DOHH2 (cell line): ENCODE data around the gene RAB26.
"Not testable (repeated sequence)": the region's sequence is repeated elsewhere in the genome, so short reads cannot be mapped to it uniquely, and the experiment has no call there.

ENCODE experiments used
- H3F3A ChIP-seq: fragments of 200-600 bp; sonication (generic), shearing (Covaris generic); 2 replicates; pipeline ENCODE4 v1.6.0; 2016; ENCODE audit warnings: antibody characterized with exemption, mild to moderate bottlenecking; ENCODE audit not compliant: control insufficient read depth, insufficient read depth
- H3K27ac ChIP-seq: fragments of 200-600 bp; sonication (generic); 2 replicates; pipeline ENCODE4 v1.5.1; 2014; ENCODE audit warnings: low read depth, mild to moderate bottlenecking, low read length, moderate library complexity
- H3K27me3 ChIP-seq: fragments of 200-600 bp; sonication (generic); 2 replicates; pipeline ENCODE4 v1.6.1; 2014; ENCODE audit warnings: mild to moderate bottlenecking, low read length, mixed read lengths; ENCODE audit not compliant: control insufficient read depth
- H3K36me3 ChIP-seq: fragments of 200-600 bp; sonication (generic); 2 replicates; pipeline ENCODE4 v1.6.1; 2014; ENCODE audit warnings: mild to moderate bottlenecking, low read length, moderate library complexity, mixed read lengths; ENCODE audit not compliant: control insufficient read depth
- H3K4me1 ChIP-seq: fragments of 200-600 bp; sonication (generic); 2 replicates; pipeline ENCODE4 v1.6.1; 2014; ENCODE audit warnings: mild to moderate bottlenecking, low read length, mixed read lengths; ENCODE audit not compliant: control insufficient read depth
- H3K4me2 ChIP-seq: fragments of 200-600 bp; sonication (generic); 2 replicates; pipeline ENCODE4 v1.6.0; 2014; ENCODE audit warnings: mild to moderate bottlenecking, low read length, moderate library complexity
- H3K4me3 ChIP-seq: fragments of 200-600 bp; sonication (generic); 2 replicates; pipeline ENCODE4 v1.5.1; 2014; ENCODE audit warnings: mild to moderate bottlenecking, low read length, mixed read lengths
- H3K79me2 ChIP-seq: fragments of 200-600 bp; sonication (generic); 2 replicates; pipeline ENCODE4 v1.6.1; 2014; ENCODE audit warnings: mild to moderate bottlenecking, low read length, mixed read lengths; ENCODE audit not compliant: control insufficient read depth
- H3K9me2 ChIP-seq: fragments of 200-600 bp; sonication (generic); replicated peaks from 2 replicates; pipeline ENCODE4 v1.6.1; 2014; ENCODE audit warnings: mild to moderate bottlenecking, low read length, mixed read lengths; ENCODE audit not compliant: control insufficient read depth
- H3K9me3 ChIP-seq: fragments of 200-600 bp; sonication (generic); 2 replicates; pipeline ENCODE4 v1.6.1; 2014; ENCODE audit warnings: antibody characterized with exemption, low read length, mixed read lengths; ENCODE audit not compliant: control insufficient read depth, insufficient read depth
- H4K20me1 ChIP-seq: fragments of 200-600 bp; sonication (generic); 2 replicates; pipeline ENCODE4 v1.6.0; 2014; ENCODE audit warnings: low read depth, mild to moderate bottlenecking, antibody characterized with exemption, low read length, moderate library complexity; ENCODE audit not compliant: control insufficient read depth, insufficient read depth
- EZH2phosphoT487 ChIP-seq: fragments of 200-600 bp; sonication (generic); IDR thresholded peaks from 2 replicates; pipeline ENCODE4 v1.6.1; 2017; ENCODE audit warnings: borderline replicate concordance, mild to moderate bottlenecking, antibody characterized with exemption, low read length, moderate library complexity, mixed read lengths

Gene RAB26

DNA sequence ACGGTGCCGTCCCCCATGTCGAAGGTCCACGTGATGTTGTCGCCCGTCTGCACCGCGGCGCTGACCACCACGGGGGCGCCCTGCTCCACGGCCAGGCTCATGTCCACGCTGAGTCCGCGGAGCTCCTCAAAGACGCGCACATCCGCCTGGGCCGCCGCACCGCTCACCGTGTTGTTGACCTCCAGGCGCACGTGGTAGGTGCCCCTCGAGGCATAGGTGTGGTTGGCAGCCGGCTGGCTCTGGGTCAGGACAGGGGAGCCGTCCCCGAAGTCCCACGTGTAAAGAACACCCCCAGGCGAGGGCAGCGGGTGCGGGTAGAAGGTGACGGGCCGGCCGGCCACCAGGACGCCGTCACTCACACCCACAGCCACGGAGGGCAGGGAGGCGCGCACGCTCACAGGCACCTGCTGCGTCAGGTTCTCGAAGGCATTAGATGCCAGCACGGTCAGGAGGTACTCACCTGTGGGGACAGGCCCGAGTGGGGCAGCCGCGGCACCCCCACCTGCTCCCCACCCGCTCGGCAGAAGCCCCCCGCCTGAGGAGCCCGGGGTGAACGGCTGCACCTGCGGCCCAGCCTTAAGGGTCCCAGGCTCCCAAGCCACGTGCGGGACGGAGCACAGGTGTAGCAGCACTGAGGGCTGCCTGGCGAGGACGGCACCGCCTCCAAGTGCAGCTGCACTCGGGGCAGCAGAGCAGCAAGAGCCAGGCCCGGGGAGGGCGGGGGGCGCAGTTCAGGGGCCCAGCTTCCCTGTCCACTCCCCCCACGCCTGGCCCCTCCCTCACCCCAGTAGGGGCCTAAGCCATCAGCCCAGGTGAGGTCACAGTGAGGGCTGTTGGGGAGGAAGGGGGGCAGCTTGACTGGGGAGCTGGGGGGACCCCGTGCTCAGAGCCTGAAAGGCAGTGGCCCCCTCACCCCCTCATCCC, 36.8 kb upstream of the RAB26 start:
- not testable (repeated sequence) for H3F3A ChIP-seq, H3K9me2 ChIP-seq, H3K4me1 ChIP-seq, H3K9me3 ChIP-seq, H3K4me2 ChIP-seq, H3K4me3 ChIP-seq, H3K79me2 ChIP-seq, H4K20me1 ChIP-seq, H3K36me3 ChIP-seq, H3K27me3 ChIP-seq, H3K27ac ChIP-seq

DNA sequence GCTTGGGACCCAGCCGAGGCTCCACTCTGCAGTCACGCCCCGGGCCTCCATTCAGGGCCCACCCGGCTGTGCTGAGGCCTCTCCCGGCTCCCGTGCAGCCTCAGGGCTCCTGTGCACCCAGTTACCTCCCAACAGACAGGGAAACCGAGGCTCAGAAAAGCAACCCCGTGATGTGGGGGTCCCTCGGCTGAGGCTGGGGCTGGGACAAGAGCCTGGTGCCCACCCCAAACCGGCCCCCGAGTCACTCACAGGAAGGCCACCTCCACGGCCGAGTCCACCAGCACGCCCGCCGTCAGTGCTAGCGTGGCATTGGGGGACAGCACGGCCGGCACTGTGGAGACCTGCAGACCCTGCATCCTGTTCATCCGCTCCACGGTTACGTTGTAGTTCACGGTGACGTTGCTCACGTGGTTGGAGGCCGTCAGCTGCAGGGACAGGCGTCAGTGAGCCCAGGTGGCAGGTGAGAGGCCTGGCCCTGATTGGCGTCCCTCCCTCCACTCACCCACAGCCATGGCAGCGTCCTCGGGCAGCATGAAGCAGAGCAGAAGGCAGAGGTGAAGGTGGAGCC, 35.8 kb upstream of the RAB26 start:
- H3K4me2 ChIP-seq, H3K27ac ChIP-seq, H3K79me2 ChIP-seq, H3K9me3 ChIP-seq, H3K27me3 ChIP-seq, H3K36me3 ChIP-seq, H3K4me1 ChIP-seq, H3K9me2 ChIP-seq, H4K20me1 ChIP-seq, H3F3A ChIP-seq, H3K4me3 ChIP-seq: not testable (repeated sequence)

DNA sequence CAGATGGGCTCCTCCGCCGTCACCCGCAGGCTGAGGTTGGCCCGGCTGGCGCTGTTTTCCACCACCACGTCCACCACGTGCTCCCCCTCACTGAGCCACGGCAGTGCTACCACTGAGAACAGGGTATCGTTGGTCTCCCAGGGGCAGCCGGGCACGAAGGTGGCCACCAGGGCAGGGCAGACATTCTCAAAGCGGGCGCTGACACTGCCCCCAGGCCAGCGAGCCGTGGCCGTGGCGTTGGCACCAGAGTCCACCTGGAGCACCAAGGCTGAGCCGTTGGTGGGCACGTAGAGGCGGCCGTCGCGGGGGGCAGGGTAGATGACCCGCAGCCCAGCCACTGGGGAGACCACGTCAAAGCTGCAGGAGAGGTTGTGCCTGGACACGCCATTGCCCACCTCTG, 34.2 kb upstream of the RAB26 start:
- not testable (repeated sequence) for H3K36me3 ChIP-seq, H3K9me3 ChIP-seq, H4K20me1 ChIP-seq, H3K4me3 ChIP-seq, H3K27ac ChIP-seq, H3K9me2 ChIP-seq, H3K4me2 ChIP-seq, H3K27me3 ChIP-seq, H3K4me1 ChIP-seq, H3K79me2 ChIP-seq, H3F3A ChIP-seq

DNA sequence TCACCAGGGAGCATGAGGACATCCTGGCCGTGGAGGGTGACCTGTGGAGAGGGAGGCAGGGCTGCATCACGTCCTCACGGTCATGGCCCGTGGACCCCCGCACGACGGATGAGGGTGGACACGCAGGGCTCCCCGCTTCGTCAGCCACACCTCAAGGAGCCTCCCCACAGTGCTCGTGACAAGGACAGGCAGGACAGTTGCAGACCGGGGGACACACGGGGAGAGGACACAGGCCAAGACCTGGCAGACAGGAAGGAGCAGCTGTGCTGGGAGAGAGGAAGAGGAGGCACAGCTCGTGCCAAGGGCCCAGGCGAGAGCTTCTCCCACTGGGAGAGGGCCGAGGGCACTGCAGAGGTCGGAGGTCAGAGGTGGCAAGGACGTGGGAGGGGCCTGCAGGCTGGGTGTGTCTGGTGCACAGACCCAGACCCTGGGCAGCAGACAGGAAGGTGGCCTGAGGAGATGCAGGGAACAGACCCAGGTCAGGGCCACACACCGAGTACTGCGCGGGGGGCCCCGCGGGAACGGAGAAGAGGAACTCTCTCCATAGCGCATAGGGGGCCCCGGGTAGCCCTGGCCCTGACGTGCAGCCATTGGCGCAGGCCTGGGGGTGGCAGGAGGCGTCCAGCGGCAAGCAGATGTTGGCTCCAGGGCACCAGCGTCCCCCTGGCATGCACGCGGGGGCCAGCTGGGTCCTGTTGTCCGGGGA, 33.4 kb upstream of the RAB26 start:
- H3K9me3 ChIP-seq, H3F3A ChIP-seq, H3K4me1 ChIP-seq, H3K4me2 ChIP-seq, H3K27ac ChIP-seq, H4K20me1 ChIP-seq, H3K36me3 ChIP-seq, H3K79me2 ChIP-seq, H3K9me2 ChIP-seq, H3K27me3 ChIP-seq, H3K4me3 ChIP-seq: not testable (repeated sequence)

DNA sequence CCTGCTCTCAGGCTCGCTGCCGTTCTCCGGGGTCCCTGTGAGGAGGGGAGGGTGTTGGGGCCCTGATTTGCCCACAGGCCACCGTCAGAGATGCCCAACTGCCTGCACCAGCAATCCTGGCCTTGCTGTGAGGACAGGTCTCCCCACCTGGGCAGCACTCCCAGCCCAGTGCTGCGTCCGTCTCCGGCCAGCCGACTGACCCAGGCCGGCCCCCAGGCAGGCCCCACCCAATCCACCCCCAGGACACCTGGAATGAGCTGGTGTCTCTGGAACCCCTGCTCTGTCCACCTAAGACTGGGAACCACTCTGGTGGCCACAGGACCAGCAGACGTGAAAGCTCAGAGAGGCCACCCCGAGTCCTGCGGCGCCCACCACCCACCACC, 32.8 kb upstream of the RAB26 start:
- H3K36me3 ChIP-seq, result no peaks in the 10 kb centered on the region
- H3K27me3 ChIP-seq, result no peaks in the 10 kb centered on the region
- H3F3A ChIP-seq, result no peaks in the 10 kb centered on the region
- no peak overlapping the region for H3K4me3 ChIP-seq
- H3K9me2 ChIP-seq, result no peaks in the 10 kb centered on the region
- no peaks in the 10 kb centered on the region for H3K4me1 ChIP-seq
- TF ChIP-seq EZH2phosphoT487, result no peak
- H3K79me2 ChIP-seq, result peaks cover 3% of the 10 kb centered on the region
- H3K27ac ChIP-seq, result no peak overlapping the region
- no peaks in the 10 kb centered on the region for H4K20me1 ChIP-seq
- H3K9me3 ChIP-seq, result no peaks in the 10 kb centered on the region
- H3K4me2 ChIP-seq, result no peak overlapping the region

DNA sequence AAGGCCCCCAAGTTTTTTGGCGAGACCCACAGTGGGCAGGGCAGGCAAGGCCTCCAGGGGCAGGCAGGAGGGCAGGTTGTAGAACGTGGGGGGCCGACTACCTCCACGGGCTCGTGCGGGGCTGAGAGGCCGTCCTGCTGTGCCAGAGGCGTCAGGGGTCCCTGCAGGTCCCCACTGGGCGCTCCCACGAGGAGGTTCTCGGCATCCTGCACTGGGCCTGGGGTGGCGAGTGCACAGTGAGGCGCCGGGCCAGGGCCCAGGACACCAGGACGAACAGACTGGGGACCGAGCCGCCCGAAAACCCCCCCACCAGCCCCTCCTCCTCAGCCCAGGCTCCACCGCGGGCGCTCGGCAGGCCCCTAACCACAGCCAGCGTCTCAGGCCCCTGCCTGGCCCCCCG, 32.0 kb upstream of the RAB26 start:
- not testable (repeated sequence) for H3K4me2 ChIP-seq, H3K4me3 ChIP-seq, H3K9me3 ChIP-seq, H3K27ac ChIP-seq, H3K9me2 ChIP-seq, H3F3A ChIP-seq, H4K20me1 ChIP-seq, H3K27me3 ChIP-seq, H3K4me1 ChIP-seq, H3K79me2 ChIP-seq, H3K36me3 ChIP-seq

DNA sequence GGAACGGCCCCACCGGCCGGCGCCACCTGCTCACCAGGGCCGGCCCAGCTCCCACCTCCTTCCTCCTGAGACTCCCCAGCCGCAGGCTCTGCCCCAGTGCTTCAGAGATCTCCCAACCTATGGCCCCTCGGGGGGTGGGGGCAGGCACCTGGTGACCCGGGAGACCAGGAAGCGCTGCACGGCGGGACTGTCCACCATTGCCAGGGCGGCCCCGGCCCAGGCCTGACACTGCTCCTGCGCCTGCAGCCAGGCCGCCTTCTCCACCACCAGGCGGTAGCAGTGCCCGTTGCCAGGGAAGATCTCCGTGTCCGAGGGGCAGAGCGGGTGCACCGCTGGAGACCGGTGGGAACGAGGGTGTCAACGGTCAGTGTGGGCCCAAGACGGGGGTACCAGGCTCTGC, 31.1 kb upstream of the RAB26 start:
- not testable (repeated sequence) for H3K27ac ChIP-seq, H3K9me2 ChIP-seq, H3K27me3 ChIP-seq, H3K79me2 ChIP-seq, H4K20me1 ChIP-seq, H3K4me1 ChIP-seq, H3K9me3 ChIP-seq, H3K4me2 ChIP-seq, H3K36me3 ChIP-seq, H3F3A ChIP-seq, H3K4me3 ChIP-seq
